Type B pancreatic cell (in vitro differentiated cells): ENCODE data around the gene MAP2. TPM values are rescaled to one million over a fixed set of nuclear protein-coding genes. Genes with fewer than 3 reads are reported as not detected.
"Not testable (repeated sequence)": the region's sequence is repeated elsewhere in the genome, so short reads cannot be mapped to it uniquely, and the experiment has no call there.

Experiments used
- DNase-seq: peaks from one replicate; pipeline ENCODE4 v3.0.0; 2021; ENCODE audit warnings: mixed read lengths; ENCODE audit not compliant: unreplicated experiment; ENCODE audit errors: extremely low spot score
- H3K27ac Mint-ChIP-seq: 2 replicates; pipeline ENCODE4 v1.8.0; 2021; ENCODE audit warnings: mild to moderate bottlenecking, mixed read lengths
- H3K27me3 Mint-ChIP-seq: 2 replicates; pipeline ENCODE4 v1.8.0; 2021; ENCODE audit warnings: mixed read lengths
- H3K36me3 Mint-ChIP-seq: 2 replicates; pipeline ENCODE4 v1.8.0; 2021; ENCODE audit warnings: mixed read lengths
- H3K4me1 Mint-ChIP-seq: one replicate; pipeline ENCODE4 v1.8.0; 2021; ENCODE audit warnings: mixed read lengths; ENCODE audit not compliant: unreplicated experiment
- H3K4me3 Mint-ChIP-seq: 2 replicates; pipeline ENCODE4 v1.8.0; 2021; ENCODE audit warnings: mild to moderate bottlenecking, mixed read lengths
- H3K9me3 Mint-ChIP-seq: 2 replicates; pipeline ENCODE4 v1.8.0; 2021; ENCODE audit warnings: mixed read lengths
- CTCF ChIP-seq: fragments of 200-600 bp; sonication (generic); conservative IDR thresholded peaks from 2 replicates; pipeline ENCODE4 v1.5.0; 2021; ENCODE audit warnings: antibody characterized with exemption, mild to moderate bottlenecking
- total RNA-seq: library from RNA; stranded (reverse); gene quantifications from 2 replicates; pipeline ENCODE4 v1.2.1, GENCODE V29; 2021; ENCODE audit warnings: low replicate concordance

The MAP2 gene
- total RNA-seq, 1 donor from 2014 or later: 37.5 TPM

GRCh38 chr2:209474960-209475359 is 51.1 kb downstream of the MAP2 start:
- no peak for TF ChIP-seq CTCF
- Mint-ChIP-seq H3K4me1 (peaks cover 35% of the 10 kb centered on the region), H3K4me3 (no peak overlapping the region), H3K27ac (no peak overlapping the region), H3K27me3 (no peaks in the 10 kb centered on the region), H3K9me3 (no peaks in the 10 kb centered on the region), H3K36me3 (no peaks in the 10 kb centered on the region)
- no peak for DNase-seq

- no peaks in the 10 kb centered on the region for H3K9me3 Mint-ChIP-seq
- DNase-seq: no peak
- peaks cover 27% of the 10 kb centered on the region for H3K4me1 Mint-ChIP-seq
- no peaks in the 10 kb centered on the region for H3K27me3 Mint-ChIP-seq
- H3K36me3 Mint-ChIP-seq: no peaks in the 10 kb centered on the region
- peak overlapping the region; percentile 46 for H3K4me3 Mint-ChIP-seq
- no peak for TF ChIP-seq CTCF
- H3K27ac Mint-ChIP-seq: peak overlapping the region; percentile 37
Observed at GRCh38 chr2:209476367-209477208, 52.7 kb downstream of the MAP2 start.

GRCh38 chr2:209492296-209492695 is 68.4 kb downstream of the MAP2 start:
- not testable (repeated sequence) for H3K4me3 Mint-ChIP-seq, DNase-seq, H3K27ac Mint-ChIP-seq, H3K27me3 Mint-ChIP-seq, H3K9me3 Mint-ChIP-seq
- H3K36me3 Mint-ChIP-seq: peaks cover 13% of the 10 kb centered on the region
- H3K4me1 Mint-ChIP-seq: peaks cover 12% of the 10 kb centered on the region

- not testable (repeated sequence) for H3K9me3 Mint-ChIP-seq, H3K4me3 Mint-ChIP-seq, H3K27ac Mint-ChIP-seq, H3K27me3 Mint-ChIP-seq, DNase-seq
- peaks cover 12% of the 10 kb centered on the region for H3K4me1 Mint-ChIP-seq
- peaks cover 13% of the 10 kb centered on the region for H3K36me3 Mint-ChIP-seq
Observed at GRCh38 chr2:209495068-209495620, 71.3 kb downstream of the MAP2 start.

- peak overlapping the region; percentile 75 for H3K27ac Mint-ChIP-seq
- peaks cover 14% of the 10 kb centered on the region for H3K36me3 Mint-ChIP-seq
- H3K9me3 Mint-ChIP-seq: peaks cover 6% of the 10 kb centered on the region
- no peak for DNase-seq
- peaks cover 5% of the 10 kb centered on the region for H3K27me3 Mint-ChIP-seq
- peak overlapping the region; percentile 13 for H3K4me3 Mint-ChIP-seq
- no peak for TF ChIP-seq CTCF
- H3K4me1 Mint-ChIP-seq: peaks cover 12% of the 10 kb centered on the region
Observed at GRCh38 chr2:209495855-209496585, 72.2 kb downstream of the MAP2 start.

GRCh38 chr2:209496586-209496982 is 72.7 kb downstream of the MAP2 start:
- DNase-seq: no peak
- Mint-ChIP-seq H3K36me3 (peaks cover 8% of the 10 kb centered on the region), H3K4me1 (peaks cover 17% of the 10 kb centered on the region), H3K27ac (peak overlapping the region; percentile 22), H3K27me3 (peaks cover 3% of the 10 kb centered on the region), H3K9me3 (peaks cover under 1% of the 10 kb centered on the region), H3K4me3 (no peak overlapping the region)
- TF ChIP-seq CTCF: no peak
